NCI-H345 (cell line): ENCODE results near the gene ZNF229.
"Not testable (repeated sequence)": the region's sequence is repeated elsewhere in the genome, so short reads cannot be mapped to it uniquely, and the experiment has no call there.

Experiments
- DNase-seq: peaks from one replicate; lab custom pipeline; 2025; lab: John Stamatoyannopoulos, UW

ZNF229 gene

GRCh38 chr19:44447916-44448674 is at the start of gene ZNF229:
Gene ZNF229, minus strand, starts transcription at chr19:44448472. Its CDS starts 5,625 bp downstream, at chr19:44442847.
- no peak for DNase-seq

- DNase-seq = no peak
Measured at GRCh38 chr19:44496711-44497110, 48.4 kb upstream of the ZNF229 start.

GRCh38 chr19:44476559-44477408 is 28.5 kb upstream of the ZNF229 start:
- no peak for DNase-seq

GRCh38 chr19:44468730-44469129 is 20.5 kb upstream of the ZNF229 start:
- DNase-seq = not testable (repeated sequence)

GRCh38 chr19:44462600-44463286 is 14.5 kb upstream of the ZNF229 start:
- DNase-seq = not testable (repeated sequence)

- not testable (repeated sequence) for DNase-seq
Measured at GRCh38 chr19:44456016-44456415, 7.7 kb upstream of the ZNF229 start.

GRCh38 chr19:44455100-44455499 is 6.8 kb upstream of the ZNF229 start:
- DNase-seq = no peak

GRCh38 chr19:44452367-44452766 is 4.1 kb upstream of the ZNF229 start:
- DNase-seq = no peak

GRCh38 chr19:44451687-44452086 is 3.4 kb upstream of the ZNF229 start:
- no peak for DNase-seq

GRCh38 chr19:44438441-44438840 is 9.8 kb downstream of the ZNF229 start:
- no peak for DNase-seq

- no peak for DNase-seq
Measured at GRCh38 chr19:44435441-44435840, 12.8 kb downstream of the ZNF229 start.

GRCh38 chr19:44430956-44431355 is 17.3 kb downstream of the ZNF229 start:
- no peak for DNase-seq

GRCh38 chr19:44415553-44415952 is 32.7 kb downstream of the ZNF229 start:
- not testable (repeated sequence) for DNase-seq

GRCh38 chr19:44401139-44402115 is 46.8 kb downstream of the ZNF229 start, which contains the start of gene ZNF285:
Gene ZNF285, minus strand, starts transcription at chr19:44401608. Its CDS starts 4,395 bp downstream, at chr19:44397213.
- no peak for DNase-seq

GRCh38 chr19:44389268-44389667 is 59.0 kb downstream of the ZNF229 start:
- DNase-seq = not testable (repeated sequence)
